WTC11 (cell line): Measurements from ENCODE around the gene MRLN. TPM values are rescaled to one million over a fixed set of nuclear protein-coding genes. Genes with fewer than 3 reads are reported as not detected.

ENCODE experiments used
- ATAC-seq: fragments of 200-7000 bp; cut with Tn5 transposase; 2 replicates; pipeline ENCODE4 v1.10.0; 2021; ENCODE audit warnings: mild to moderate bottlenecking, moderate library complexity
- CTCF ChIA-PET: fragments of 300-600 bp; sonication (Branson Sonifier 250); formaldehyde crosslinking; loops from one replicate; lab custom pipeline; 2021; ENCODE audit warnings: antibody characterized with exemption; lab: Charles Lee
- POLR2A ChIA-PET: fragments of 350-600 bp; sonication (Branson Sonifier 250); formaldehyde crosslinking; loops from one replicate; lab custom pipeline; 2021; ENCODE audit warnings: antibody characterized with exemption; lab: Charles Lee
- DNase-seq: peaks from one replicate; pipeline ENCODE4 v3.0.0; 2021; ENCODE audit warnings: low spot score
- H3K27ac Mint-ChIP-seq: 2 replicates; pipeline ENCODE4 v1.8.0; 2021; ENCODE audit warnings: mixed read lengths
- H3K27me3 Mint-ChIP-seq: 2 replicates; pipeline ENCODE4 v1.8.0; 2021; ENCODE audit warnings: low read depth, mild to moderate bottlenecking, moderate library complexity, mixed read lengths
- H3K36me3 Mint-ChIP-seq: 2 replicates; pipeline ENCODE4 v1.8.0; 2021; ENCODE audit warnings: mixed read lengths
- H3K4me1 Mint-ChIP-seq: 2 replicates; pipeline ENCODE4 v1.8.0; 2022; ENCODE audit warnings: mixed read lengths
- H3K4me3 Mint-ChIP-seq: 2 replicates; pipeline ENCODE4 v1.8.0; 2021; ENCODE audit warnings: mild to moderate bottlenecking, moderate library complexity, mixed read lengths
- H3K9me3 Mint-ChIP-seq: 2 replicates; pipeline ENCODE4 v1.8.0; 2021; ENCODE audit warnings: mixed read lengths
- AFF4 ChIP-seq: sonication (generic); formaldehyde crosslinking; IDR thresholded peaks from 2 replicates; pipeline ENCODE4 v1.8.1; 2023; ENCODE audit warnings: mild to moderate bottlenecking, missing genetic modification reagents, borderline replicate concordance
- HMGA2 ChIP-seq: fragments of 250-450 bp; sonication (Bioruptor Pico); IDR thresholded peaks from 2 replicates; pipeline ENCODE4 v1.4.0; 2021; ENCODE audit warnings: mild to moderate bottlenecking, moderate library complexity
- ZMAT4 ChIP-seq: fragments of 250-450 bp; sonication (Bioruptor Pico); IDR thresholded peaks from 2 replicates; pipeline ENCODE4 v1.9.0; 2021; ENCODE audit warnings: mild to moderate bottlenecking
- ZNF281 ChIP-seq: sonication (generic); formaldehyde crosslinking; IDR thresholded peaks from 2 replicates; pipeline ENCODE4 v1.8.0; 2023; ENCODE audit warnings: mild to moderate bottlenecking, missing genetic modification reagents
- ZNF317 ChIP-seq: sonication (generic); formaldehyde crosslinking; IDR thresholded peaks from 2 replicates; pipeline ENCODE4 v1.8.1; 2023; ENCODE audit warnings: low read depth, mild to moderate bottlenecking, moderate library complexity, missing genetic modification reagents, borderline replicate concordance
- ZNF416 ChIP-seq: fragments of 250-450 bp; sonication (Bioruptor Pico); IDR thresholded peaks from 2 replicates; pipeline ENCODE4 v1.9.0; 2021; ENCODE audit warnings: mild to moderate bottlenecking, inconsistent platforms
- total RNA-seq: library from RNA; stranded (reverse); gene quantifications from 3 replicates; pipeline ENCODE4 v1.2.3, GENCODE V29; 2021
- TF ChIP-seq, protein P1 (sequence below): sonication (generic); formaldehyde crosslinking; IDR thresholded peaks from 2 replicates; pipeline ENCODE4 v1.8.1; 2023; ENCODE audit warnings: mild to moderate bottlenecking, moderate library complexity, missing genetic modification reagents
- TF ChIP-seq, protein P2 (sequence below): fragments of 250-450 bp; sonication (Bioruptor Pico); IDR thresholded peaks from 2 replicates; pipeline ENCODE4 v1.9.0; 2021; ENCODE audit warnings: mild to moderate bottlenecking, borderline replicate concordance
- TF ChIP-seq, protein P3 (sequence below): sonication (generic); formaldehyde crosslinking; IDR thresholded peaks from 2 replicates; pipeline ENCODE4 v1.8.1; 2023; ENCODE audit warnings: mild to moderate bottlenecking, missing genetic modification reagents
- TF ChIP-seq, protein P4 (sequence below): fragments of 250-450 bp; sonication (Bioruptor Pico); IDR thresholded peaks from 2 replicates; pipeline ENCODE4 v1.9.0; 2021; ENCODE audit warnings: mild to moderate bottlenecking

The MRLN gene
- total RNA-seq, 1 experiment from 2014 or later: not detected

DNA sequence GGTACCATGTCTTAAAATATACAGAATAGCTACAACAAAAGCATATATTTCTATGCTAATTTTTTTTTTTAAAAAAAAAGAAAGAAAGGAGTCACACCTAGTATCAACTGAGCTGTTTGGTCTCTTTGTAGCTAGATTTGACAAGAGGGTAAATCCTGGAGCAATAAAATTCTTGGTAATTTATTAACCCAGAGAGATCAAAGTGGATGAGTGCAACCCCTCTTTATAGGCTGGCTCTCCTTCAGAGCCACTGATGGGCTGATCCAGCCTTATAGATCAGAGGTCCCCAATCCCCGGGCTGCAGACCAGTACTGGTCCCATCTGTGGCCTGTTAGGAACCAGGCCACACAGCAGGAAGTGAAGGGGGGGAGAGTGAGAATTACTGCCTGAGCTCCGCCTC, 19.8 kb upstream of the MRLN start:
- Mint-ChIP-seq H3K4me1 (no peaks in the 10 kb centered on the region), H3K27me3 (no peaks in the 10 kb centered on the region; the same call in none of the 2 replicates), H3K27ac (no peak overlapping the region), H3K4me3 (no peak overlapping the region)
- CTCF ChIA-PET: no interaction called here
- TF ChIP-seq, protein P1, sequence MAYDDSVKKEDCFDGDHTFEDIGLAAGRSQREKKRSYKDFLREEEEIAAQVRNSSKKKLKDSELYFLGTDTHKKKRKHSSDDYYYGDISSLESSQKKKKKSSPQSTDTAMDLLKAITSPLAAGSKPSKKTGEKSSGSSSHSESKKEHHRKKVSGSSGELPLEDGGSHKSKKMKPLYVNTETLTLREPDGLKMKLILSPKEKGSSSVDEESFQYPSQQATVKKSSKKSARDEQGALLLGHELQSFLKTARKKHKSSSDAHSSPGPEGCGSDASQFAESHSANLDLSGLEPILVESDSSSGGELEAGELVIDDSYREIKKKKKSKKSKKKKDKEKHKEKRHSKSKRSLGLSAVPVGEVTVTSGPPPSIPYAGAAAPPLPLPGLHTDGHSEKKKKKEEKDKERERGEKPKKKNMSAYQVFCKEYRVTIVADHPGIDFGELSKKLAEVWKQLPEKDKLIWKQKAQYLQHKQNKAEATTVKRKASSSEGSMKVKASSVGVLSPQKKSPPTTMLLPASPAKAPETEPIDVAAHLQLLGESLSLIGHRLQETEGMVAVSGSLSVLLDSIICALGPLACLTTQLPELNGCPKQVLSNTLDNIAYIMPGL (CRISPR knock-in tag): no peak
- TF ChIP-seq, protein P2, sequence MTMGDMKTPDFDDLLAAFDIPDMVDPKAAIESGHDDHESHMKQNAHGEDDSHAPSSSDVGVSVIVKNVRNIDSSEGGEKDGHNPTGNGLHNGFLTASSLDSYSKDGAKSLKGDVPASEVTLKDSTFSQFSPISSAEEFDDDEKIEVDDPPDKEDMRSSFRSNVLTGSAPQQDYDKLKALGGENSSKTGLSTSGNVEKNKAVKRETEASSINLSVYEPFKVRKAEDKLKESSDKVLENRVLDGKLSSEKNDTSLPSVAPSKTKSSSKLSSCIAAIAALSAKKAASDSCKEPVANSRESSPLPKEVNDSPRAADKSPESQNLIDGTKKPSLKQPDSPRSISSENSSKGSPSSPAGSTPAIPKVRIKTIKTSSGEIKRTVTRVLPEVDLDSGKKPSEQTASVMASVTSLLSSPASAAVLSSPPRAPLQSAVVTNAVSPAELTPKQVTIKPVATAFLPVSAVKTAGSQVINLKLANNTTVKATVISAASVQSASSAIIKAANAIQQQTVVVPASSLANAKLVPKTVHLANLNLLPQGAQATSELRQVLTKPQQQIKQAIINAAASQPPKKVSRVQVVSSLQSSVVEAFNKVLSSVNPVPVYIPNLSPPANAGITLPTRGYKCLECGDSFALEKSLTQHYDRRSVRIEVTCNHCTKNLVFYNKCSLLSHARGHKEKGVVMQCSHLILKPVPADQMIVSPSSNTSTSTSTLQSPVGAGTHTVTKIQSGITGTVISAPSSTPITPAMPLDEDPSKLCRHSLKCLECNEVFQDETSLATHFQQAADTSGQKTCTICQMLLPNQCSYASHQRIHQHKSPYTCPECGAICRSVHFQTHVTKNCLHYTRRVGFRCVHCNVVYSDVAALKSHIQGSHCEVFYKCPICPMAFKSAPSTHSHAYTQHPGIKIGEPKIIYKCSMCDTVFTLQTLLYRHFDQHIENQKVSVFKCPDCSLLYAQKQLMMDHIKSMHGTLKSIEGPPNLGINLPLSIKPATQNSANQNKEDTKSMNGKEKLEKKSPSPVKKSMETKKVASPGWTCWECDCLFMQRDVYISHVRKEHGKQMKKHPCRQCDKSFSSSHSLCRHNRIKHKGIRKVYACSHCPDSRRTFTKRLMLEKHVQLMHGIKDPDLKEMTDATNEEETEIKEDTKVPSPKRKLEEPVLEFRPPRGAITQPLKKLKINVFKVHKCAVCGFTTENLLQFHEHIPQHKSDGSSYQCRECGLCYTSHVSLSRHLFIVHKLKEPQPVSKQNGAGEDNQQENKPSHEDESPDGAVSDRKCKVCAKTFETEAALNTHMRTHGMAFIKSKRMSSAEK: no peak
- TF ChIP-seq, protein P3, sequence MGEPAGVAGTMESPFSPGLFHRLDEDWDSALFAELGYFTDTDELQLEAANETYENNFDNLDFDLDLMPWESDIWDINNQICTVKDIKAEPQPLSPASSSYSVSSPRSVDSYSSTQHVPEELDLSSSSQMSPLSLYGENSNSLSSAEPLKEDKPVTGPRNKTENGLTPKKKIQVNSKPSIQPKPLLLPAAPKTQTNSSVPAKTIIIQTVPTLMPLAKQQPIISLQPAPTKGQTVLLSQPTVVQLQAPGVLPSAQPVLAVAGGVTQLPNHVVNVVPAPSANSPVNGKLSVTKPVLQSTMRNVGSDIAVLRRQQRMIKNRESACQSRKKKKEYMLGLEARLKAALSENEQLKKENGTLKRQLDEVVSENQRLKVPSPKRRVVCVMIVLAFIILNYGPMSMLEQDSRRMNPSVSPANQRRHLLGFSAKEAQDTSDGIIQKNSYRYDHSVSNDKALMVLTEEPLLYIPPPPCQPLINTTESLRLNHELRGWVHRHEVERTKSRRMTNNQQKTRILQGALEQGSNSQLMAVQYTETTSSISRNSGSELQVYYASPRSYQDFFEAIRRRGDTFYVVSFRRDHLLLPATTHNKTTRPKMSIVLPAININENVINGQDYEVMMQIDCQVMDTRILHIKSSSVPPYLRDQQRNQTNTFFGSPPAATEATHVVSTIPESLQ (CRISPR knock-in tag): no peak
- TF ChIP-seq, all 79 proteins: peak for 0
- ATAC-seq (no peak), DNase-seq (no peak)
- Mint-ChIP-seq H3K9me3 (peaks cover 73% of the 10 kb centered on the region), H3K36me3 (peaks cover 56% of the 10 kb centered on the region)
- POLR2A ChIA-PET: no interaction called here

GRCh38 chr10:59771162-59771807, 18.0 kb upstream of the MRLN start:
- POLR2A ChIA-PET: no interaction called here
- Mint-ChIP-seq H3K27me3 (no peaks in the 10 kb centered on the region; the same call in none of the 2 replicates), H3K4me3 (no peak overlapping the region), H3K9me3 (peaks cover 65% of the 10 kb centered on the region), H3K36me3 (peaks cover 42% of the 10 kb centered on the region), H3K27ac (no peak overlapping the region), H3K4me1 (no peaks in the 10 kb centered on the region)
- CTCF ChIA-PET: no interaction called here
- DNase-seq: no peak
- ATAC-seq: no peak
- TF ChIP-seq, protein P1 (CRISPR knock-in tag): no peak
- TF ChIP-seq ZNF416 (CRISPR knock-in tag) (no peak), ZNF281 (CRISPR knock-in tag) (no peak), ZNF317 (no peak), AFF4 (CRISPR knock-in tag) (no peak), HMGA2 (CRISPR knock-in tag) (no peak), ZMAT4 (CRISPR knock-in tag) (no peak)
- TF ChIP-seq, protein P4, sequence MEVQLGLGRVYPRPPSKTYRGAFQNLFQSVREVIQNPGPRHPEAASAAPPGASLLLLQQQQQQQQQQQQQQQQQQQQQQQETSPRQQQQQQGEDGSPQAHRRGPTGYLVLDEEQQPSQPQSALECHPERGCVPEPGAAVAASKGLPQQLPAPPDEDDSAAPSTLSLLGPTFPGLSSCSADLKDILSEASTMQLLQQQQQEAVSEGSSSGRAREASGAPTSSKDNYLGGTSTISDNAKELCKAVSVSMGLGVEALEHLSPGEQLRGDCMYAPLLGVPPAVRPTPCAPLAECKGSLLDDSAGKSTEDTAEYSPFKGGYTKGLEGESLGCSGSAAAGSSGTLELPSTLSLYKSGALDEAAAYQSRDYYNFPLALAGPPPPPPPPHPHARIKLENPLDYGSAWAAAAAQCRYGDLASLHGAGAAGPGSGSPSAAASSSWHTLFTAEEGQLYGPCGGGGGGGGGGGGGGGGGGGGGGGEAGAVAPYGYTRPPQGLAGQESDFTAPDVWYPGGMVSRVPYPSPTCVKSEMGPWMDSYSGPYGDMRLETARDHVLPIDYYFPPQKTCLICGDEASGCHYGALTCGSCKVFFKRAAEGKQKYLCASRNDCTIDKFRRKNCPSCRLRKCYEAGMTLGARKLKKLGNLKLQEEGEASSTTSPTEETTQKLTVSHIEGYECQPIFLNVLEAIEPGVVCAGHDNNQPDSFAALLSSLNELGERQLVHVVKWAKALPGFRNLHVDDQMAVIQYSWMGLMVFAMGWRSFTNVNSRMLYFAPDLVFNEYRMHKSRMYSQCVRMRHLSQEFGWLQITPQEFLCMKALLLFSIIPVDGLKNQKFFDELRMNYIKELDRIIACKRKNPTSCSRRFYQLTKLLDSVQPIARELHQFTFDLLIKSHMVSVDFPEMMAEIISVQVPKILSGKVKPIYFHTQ (CRISPR knock-in tag): no peak
